CD14-positive monocyte (primary cell): ENCODE measurements around the gene ADAM8. TPM values are rescaled to one million over a fixed set of nuclear protein-coding genes. Genes with fewer than 3 reads are reported as not detected.

ENCODE experiments used
- DNase-seq, 3 donors: peaks; one replicate each; pipeline ENCODE4 v3.0.0-alpha.2; 2011 to 2022
- H2AFZ ChIP-seq: 2 replicates; pipeline ENCODE4 v1.6.0; 2012; ENCODE audit warnings: mild to moderate bottlenecking, low read depth, low read length, inconsistent platforms; ENCODE audit not compliant: insufficient read depth, poor library complexity, severe bottlenecking
- H3K27ac ChIP-seq, 2 donors: 1 replicate in 1 of 2; 2 replicates in 1 of 2; pipeline ENCODE4 v1.5.1; 2012 to 2013; ENCODE audit warnings: low read length in 2 of 2, control low read depth in 1 of 2, inconsistent platforms in 1 of 2, low read depth in 1 of 2, mild to moderate bottlenecking in 1 of 2
- H3K27me3 ChIP-seq, 2 donors: one replicate each; pipeline versions ENCODE4 v1.6.0 to v1.6.1; 2011 to 2013; ENCODE audit warnings: low read length in 2 of 2; ENCODE audit not compliant: control insufficient read depth in 2 of 2, insufficient read depth in 2 of 2
- H3K36me3 ChIP-seq, 2 donors: replicated peaks in 1 of 2; 1 replicate in 1 of 2; 2 replicates in 1 of 2; pipeline versions ENCODE4 v1.5.1 to v1.6.1; 2012 to 2013; ENCODE audit warnings: low read length in 2 of 2, control low read depth in 1 of 2, inconsistent platforms in 1 of 2, mild to moderate bottlenecking in 1 of 2; ENCODE audit not compliant: insufficient read depth in 2 of 2, control insufficient read depth in 1 of 2
- H3K4me1 ChIP-seq, 2 donors: 1 replicate in 1 of 2; 2 replicates in 1 of 2; pipeline versions ENCODE4 v1.5.1 to v1.6.1; 2012 to 2013; ENCODE audit warnings: low read length in 2 of 2, control low read depth in 1 of 2, inconsistent platforms in 1 of 2, mild to moderate bottlenecking in 1 of 2, moderate library complexity in 1 of 2; ENCODE audit not compliant: insufficient read depth in 2 of 2, control insufficient read depth in 1 of 2
- H3K4me2 ChIP-seq: replicated peaks from 2 replicates; pipeline ENCODE3; 2012; ENCODE audit warnings: low read length, moderate library complexity, mild to moderate bottlenecking; ENCODE audit not compliant: poor library complexity, severe bottlenecking; ENCODE audit errors: extremely low read depth
- H3K4me3 ChIP-seq, 3 experiments: fragments of 200-600 bp in 1 of 3; sonication (generic) in 1 of 3; replicated peaks in 1 of 3; 1 replicate in 2 of 3; 2 replicates in 1 of 3; pipeline ENCODE4 v1.5.1; 2011 to 2013; ENCODE audit warnings: low read length in 3 of 3, mild to moderate bottlenecking in 3 of 3, control low read depth in 2 of 3, low read depth in 2 of 3, inconsistent platforms in 1 of 3, moderate library complexity in 1 of 3
- H3K79me2 ChIP-seq: 2 replicates; pipeline ENCODE4 v1.6.0; 2012; ENCODE audit warnings: mild to moderate bottlenecking, control low read depth, inconsistent platforms, low read length, moderate library complexity; ENCODE audit not compliant: insufficient read depth
- H3K9ac ChIP-seq: 2 replicates; pipeline ENCODE4 v1.6.0; 2017; ENCODE audit warnings: low read length, mild to moderate bottlenecking; ENCODE audit not compliant: insufficient read depth, poor library complexity, severe bottlenecking
- H3K9me3 ChIP-seq, 2 donors: replicated peaks in 1 of 2; 1 replicate in 1 of 2; 2 replicates in 1 of 2; pipeline versions ENCODE4 v1.5.1 to v1.6.1; 2012 to 2013; ENCODE audit warnings: low read length in 2 of 2, control low read depth in 1 of 2; ENCODE audit not compliant: control insufficient read depth in 1 of 2, insufficient read depth in 1 of 2
- H4K20me1 ChIP-seq: 2 replicates; pipeline ENCODE4 v1.6.0; 2012; ENCODE audit warnings: mild to moderate bottlenecking, low read length, control low read depth, moderate library complexity; ENCODE audit not compliant: insufficient read depth
- H3K27ac Mint-ChIP-seq, 7 donors: one replicate each; pipeline ENCODE4 v1.8.0; 2020; ENCODE audit warnings: mild to moderate bottlenecking in 7 of 7, mixed read lengths in 7 of 7, moderate library complexity in 6 of 7, inconsistent platforms in 2 of 7
- H3K27me3 Mint-ChIP-seq, 3 donors: one replicate each; pipeline ENCODE4 v1.8.0; 2021 to 2022; ENCODE audit warnings: low read depth in 3 of 3, mild to moderate bottlenecking in 3 of 3, mixed read lengths in 3 of 3, moderate library complexity in 3 of 3, inconsistent platforms in 1 of 3
- H3K36me3 Mint-ChIP-seq, 2 donors: one replicate each; pipeline ENCODE4 v1.8.0; 2020; ENCODE audit warnings: mixed read lengths in 2 of 2, inconsistent platforms in 1 of 2, mild to moderate bottlenecking in 1 of 2
- H3K4me1 Mint-ChIP-seq: one replicate; pipeline ENCODE4 v1.8.0; 2020; ENCODE audit warnings: mild to moderate bottlenecking, mixed read lengths
- H3K4me3 Mint-ChIP-seq, 2 donors: one replicate each; pipeline ENCODE4 v1.8.0; 2020; ENCODE audit warnings: mild to moderate bottlenecking in 2 of 2, mixed read lengths in 2 of 2, moderate library complexity in 1 of 2
- H3K9me3 Mint-ChIP-seq, 7 donors: one replicate each; pipeline ENCODE4 v1.8.0; 2020 to 2022; ENCODE audit warnings: mixed read lengths in 7 of 7, mild to moderate bottlenecking in 6 of 7, moderate library complexity in 6 of 7, inconsistent platforms in 2 of 7
- WGBS: methylation state at CpG from one replicate; pipeline ENCODE4 v1.1.5; 2013; ENCODE audit warnings: missing lambda C conversion rate; ENCODE audit not compliant: insufficient coverage; 5-methylcytosine and 5-hydroxymethylcytosine counted together
- intact Hi-C, 2 donors: fragments of 100-400 bp; cut with micrococcal nuclease; formaldehyde crosslinking; loops; one replicate each; pipeline versions ENCODE4 v1.15.0 to v1.15.1; 2023
- polyA plus RNA-seq, 3 donors: library from polyadenylated mRNA; depleted of rRNA in 1 of 3; unstranded in 2 of 3; stranded (reverse) in 1 of 3; fragments of 300-500 nt in 2 of 3; fragments of >200 nt in 1 of 3; fragmentation: Illumina TruSeq in 2 of 3; gene quantifications; 1 replicate in 2 of 3; 2 replicates in 1 of 3; pipeline ENCODE4 v1.2.3, GENCODE V29; 2012 to 2021
- TF ChIP-seq, protein P1 (sequence below): fragments of 200-600 bp; IDR thresholded peaks from one replicate; pipeline ENCODE4 v1.8.0; 2022; ENCODE audit warnings: antibody characterized with exemption, mild to moderate bottlenecking

ADAM8 gene
- polyA plus RNA-seq, 3 donors, result 32.7 to 228 (median 72.8) TPM

DNA sequence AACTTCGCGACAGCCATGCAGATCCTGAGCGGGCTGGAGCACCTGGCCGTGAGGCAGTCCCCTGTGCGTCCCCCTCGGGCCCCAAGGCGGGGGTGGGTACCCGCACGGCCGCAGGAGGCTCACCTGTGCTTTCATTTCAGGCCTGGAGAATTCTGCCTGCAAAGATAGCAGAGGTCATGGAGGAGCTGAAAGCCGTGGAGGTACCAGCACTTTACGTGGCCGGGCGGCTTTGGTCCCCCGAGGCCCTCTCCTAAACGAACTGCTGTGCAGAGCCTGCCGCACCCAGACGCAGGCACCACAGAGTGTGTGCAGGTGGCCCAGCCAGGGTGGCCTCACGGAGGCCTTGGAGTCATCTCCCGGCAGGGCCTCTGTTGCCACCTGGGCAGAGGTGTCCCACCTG is 57.8 kb downstream of the ADAM8 start:
- TF ChIP-seq, protein P1, sequence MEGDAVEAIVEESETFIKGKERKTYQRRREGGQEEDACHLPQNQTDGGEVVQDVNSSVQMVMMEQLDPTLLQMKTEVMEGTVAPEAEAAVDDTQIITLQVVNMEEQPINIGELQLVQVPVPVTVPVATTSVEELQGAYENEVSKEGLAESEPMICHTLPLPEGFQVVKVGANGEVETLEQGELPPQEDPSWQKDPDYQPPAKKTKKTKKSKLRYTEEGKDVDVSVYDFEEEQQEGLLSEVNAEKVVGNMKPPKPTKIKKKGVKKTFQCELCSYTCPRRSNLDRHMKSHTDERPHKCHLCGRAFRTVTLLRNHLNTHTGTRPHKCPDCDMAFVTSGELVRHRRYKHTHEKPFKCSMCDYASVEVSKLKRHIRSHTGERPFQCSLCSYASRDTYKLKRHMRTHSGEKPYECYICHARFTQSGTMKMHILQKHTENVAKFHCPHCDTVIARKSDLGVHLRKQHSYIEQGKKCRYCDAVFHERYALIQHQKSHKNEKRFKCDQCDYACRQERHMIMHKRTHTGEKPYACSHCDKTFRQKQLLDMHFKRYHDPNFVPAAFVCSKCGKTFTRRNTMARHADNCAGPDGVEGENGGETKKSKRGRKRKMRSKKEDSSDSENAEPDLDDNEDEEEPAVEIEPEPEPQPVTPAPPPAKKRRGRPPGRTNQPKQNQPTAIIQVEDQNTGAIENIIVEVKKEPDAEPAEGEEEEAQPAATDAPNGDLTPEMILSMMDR, result no peak
- H3K36me3 ChIP-seq, result no peaks in the 10 kb centered on the region
- no peak overlapping the region for H3K4me2 ChIP-seq
- H2AFZ ChIP-seq, result no peak overlapping the region
- intact Hi-C loops, result no loop called here
- no peaks in the 10 kb centered on the region for H4K20me1 ChIP-seq
- H3K4me3 ChIP-seq, result no peak overlapping the region
- H3K79me2 ChIP-seq, result no peaks in the 10 kb centered on the region
- H3K4me1 Mint-ChIP-seq, result no peaks in the 10 kb centered on the region
- H3K27ac Mint-ChIP-seq, result peak overlapping the region in 1 of 7 donors; percentile 53
- H3K9me3 ChIP-seq, result no peaks in the 10 kb centered on the region
- no peak for DNase-seq
- peaks cover 0 to 12% of the 10 kb centered on the region in 2 donors for H3K27me3 ChIP-seq
- WGBS, result 91% methylated on average over 20 of the region's 20 CpGs
- peaks cover 5 to 31% (median 29%) of the 10 kb centered on the region in 3 donors for H3K27me3 Mint-ChIP-seq
- no peak overlapping the region for H3K27ac ChIP-seq
- no peak overlapping the region for H3K9ac ChIP-seq
- no peaks in the 10 kb centered on the region for H3K4me1 ChIP-seq
- no peak overlapping the region for H3K4me3 Mint-ChIP-seq
- H3K36me3 Mint-ChIP-seq, result no peaks in the 10 kb centered on the region
- peaks cover 0 to 2% (median 0%) of the 10 kb centered on the region in 7 donors for H3K9me3 Mint-ChIP-seq

DNA sequence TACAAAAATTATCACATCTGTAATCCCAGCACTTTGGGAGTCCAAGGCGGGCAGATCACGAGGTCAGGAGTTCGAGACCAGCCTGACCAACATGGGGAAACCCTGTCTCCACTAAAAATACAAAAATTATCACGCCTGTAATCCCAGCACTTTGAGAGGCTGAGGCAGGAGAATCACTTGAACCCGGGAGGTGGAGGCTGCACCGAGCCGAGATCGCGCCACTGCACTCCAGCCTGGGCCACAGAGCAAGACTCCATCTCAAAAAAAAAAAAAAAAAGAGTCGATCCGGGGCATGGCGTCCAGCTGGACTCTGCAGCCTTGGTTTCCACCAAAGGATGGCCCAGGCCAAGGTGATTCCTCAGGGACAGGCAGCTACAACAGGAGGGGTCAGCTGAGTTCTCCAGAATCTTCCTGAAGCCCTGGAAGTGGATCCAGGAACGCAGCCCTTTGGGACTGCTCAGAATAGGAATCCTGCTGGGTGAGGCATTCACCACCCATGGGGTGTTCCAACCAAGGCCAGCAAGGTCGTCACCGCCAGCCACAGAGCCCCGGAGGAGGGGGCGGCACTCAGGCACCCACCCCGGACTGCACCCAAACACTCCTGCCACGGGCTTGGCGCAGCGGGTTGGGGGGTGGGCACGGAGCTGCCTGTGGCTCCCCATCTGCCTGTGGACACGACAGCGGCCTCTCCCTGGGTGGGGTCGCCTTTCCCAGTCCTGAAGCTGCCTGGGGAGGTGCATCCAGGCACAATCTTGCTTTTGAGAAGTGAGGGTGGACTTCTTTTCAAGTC is 58.7 kb downstream of the ADAM8 start:
- Mint-ChIP-seq H3K36me3 (no peaks in the 10 kb centered on the region), H3K4me3 (no peak overlapping the region), H3K27me3 (peaks cover 3 to 26% (median 26%) of the 10 kb centered on the region in 3 donors), H3K27ac (no peak overlapping the region), H3K4me1 (no peaks in the 10 kb centered on the region), H3K9me3 (peaks cover 0 to 2% (median 0%) of the 10 kb centered on the region in 7 donors)
- no peak overlapping the region for H3K9ac ChIP-seq
- no peaks in the 10 kb centered on the region for H3K79me2 ChIP-seq
- H3K36me3 ChIP-seq, result no peaks in the 10 kb centered on the region
- no peak for DNase-seq
- H3K9me3 ChIP-seq, result no peaks in the 10 kb centered on the region
- H3K4me1 ChIP-seq, result no peaks in the 10 kb centered on the region
- intact Hi-C loops, result no loop called here
- no peak overlapping the region for H3K27ac ChIP-seq
- H2AFZ ChIP-seq, result no peak overlapping the region
- no peak overlapping the region for H3K4me2 ChIP-seq
- H3K4me3 ChIP-seq, result no peak overlapping the region
- WGBS, result 94% methylated on average over 18 of the region's 25 CpGs
- TF ChIP-seq, protein P1, result no peak
- no peaks in the 10 kb centered on the region for H4K20me1 ChIP-seq
- peaks cover 0 to 12% of the 10 kb centered on the region in 2 donors for H3K27me3 ChIP-seq
